ENCODE results near the gene MMP3. TPM values are rescaled to one million over a fixed set of nuclear protein-coding genes. Genes with fewer than 3 reads are reported as not detected.

MMP3 gene
- total RNA-seq, 1 experiment from 2014 or later, result not detected

DNA sequence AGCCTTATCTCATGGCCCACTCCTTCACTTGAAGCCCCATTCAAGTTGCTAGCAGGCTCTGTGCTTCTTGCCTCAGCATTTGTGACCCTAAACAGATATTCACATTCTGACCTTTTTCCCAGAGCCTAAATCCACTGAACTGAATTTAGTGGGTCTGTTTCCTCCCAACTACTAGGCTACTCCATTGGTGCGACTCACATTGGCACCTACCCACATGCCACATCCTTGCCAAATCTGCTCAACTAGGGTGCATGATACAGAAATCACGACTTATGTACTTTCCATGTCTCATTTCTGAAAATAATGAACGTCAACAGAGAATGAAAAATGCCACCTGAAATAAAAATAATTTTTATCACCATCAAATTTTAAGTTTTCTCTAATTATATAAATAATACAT, 39.7 kb upstream of the MMP3 start:
- TF ChIP-seq CTCF (conservative IDR thresholded peaks at IDR 0.05) (no peak), EZH2 (IDR thresholded peaks at IDR 0.05; ENCODE audit: low read depth) (no peak)
- no peak for DNase-seq
- H3K9me3 ChIP-seq (ENCODE audit: insufficient read depth, low read depth), result no peaks in the 10 kb centered on the region
- no peaks in the 10 kb centered on the region for H3K27me3 ChIP-seq (ENCODE audit: insufficient read depth, low read depth)
- no peak overlapping the region for H3K27ac ChIP-seq
- H2AFZ ChIP-seq, result no peak overlapping the region
- H3K4me2 ChIP-seq, result no peak overlapping the region
- H3K36me3 ChIP-seq (ENCODE audit: low read depth), result no peaks in the 10 kb centered on the region
- no peaks in the 10 kb centered on the region for H4K20me1 ChIP-seq (ENCODE audit: insufficient read depth)
- CTCF ChIA-PET, result interaction anchor here (0.5 kb wide), 1 partner anchor 280 kb away, joined by 13 read pairs; no protein-coding TSS in a partner anchor
- no peaks in the 10 kb centered on the region for H3K79me2 ChIP-seq (ENCODE audit: low read depth)
- H3K4me3 ChIP-seq, result no peak overlapping the region
- 0 out of 2 replicates have a peak, but pooled peaks cover 5% of the 10 kb centered on the region for H3F3A ChIP-seq (ENCODE audit: insufficient read depth, low read depth)
- no TSS peak for BruUV-seq (replicated peaks)
- POLR2A ChIA-PET (ENCODE audit: unreplicated experiment), result no interaction called here
- H3K9me2 ChIP-seq (ENCODE audit: insufficient read depth), result no peaks in the 10 kb centered on the region; the same call in 1 of the 2 replicates
- intact Hi-C loops (cut with micrococcal nuclease; ENCODE audit: unreplicated experiment), result no loop called here
- no peaks in the 10 kb centered on the region for H3K4me1 ChIP-seq (replicated peaks; ENCODE audit: insufficient read depth)

DNA sequence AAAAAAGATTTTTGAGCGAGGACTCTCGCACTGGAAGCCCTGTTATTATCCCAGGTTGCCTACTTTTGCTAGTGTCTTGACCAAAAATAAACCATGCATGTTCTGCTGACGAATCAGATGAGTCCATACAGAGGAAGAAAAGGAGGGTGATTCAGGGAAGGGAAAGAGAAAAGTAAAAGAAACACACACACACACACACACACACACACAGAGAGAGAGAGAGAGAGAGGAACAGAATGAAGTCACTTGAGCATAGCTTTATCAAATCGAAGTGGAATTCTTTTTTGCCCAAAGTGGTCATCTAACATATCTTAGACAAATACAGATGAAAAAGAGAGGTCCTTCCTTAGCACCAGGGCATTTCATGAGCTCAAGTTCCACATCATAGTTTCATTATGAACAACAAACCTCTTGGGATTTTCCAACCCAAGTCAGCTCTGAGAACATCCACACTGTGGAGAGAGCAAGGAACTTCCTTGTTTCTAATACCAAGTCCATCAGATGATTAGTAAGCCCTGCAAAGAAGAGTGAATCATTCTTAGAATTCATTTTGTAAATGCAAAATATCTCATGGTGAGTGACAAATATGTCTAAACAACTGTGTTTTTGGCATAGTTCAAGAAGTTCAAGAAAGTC, 39.1 kb upstream of the MMP3 start:
- no peaks in the 10 kb centered on the region for H3K9me3 ChIP-seq (ENCODE audit: insufficient read depth, low read depth)
- H3K4me3 ChIP-seq, result no peak overlapping the region
- intact Hi-C loops (cut with micrococcal nuclease; ENCODE audit: unreplicated experiment), result no loop called here
- no peaks in the 10 kb centered on the region for H3K36me3 ChIP-seq (ENCODE audit: low read depth)
- POLR2A ChIA-PET (ENCODE audit: unreplicated experiment), result interaction anchor here (0.5 kb wide), 1 partner anchor 328 kb away, joined by 4 read pairs; no protein-coding TSS in a partner anchor
- H3K79me2 ChIP-seq (ENCODE audit: low read depth), result no peaks in the 10 kb centered on the region
- H3K27me3 ChIP-seq (ENCODE audit: insufficient read depth, low read depth), result no peaks in the 10 kb centered on the region
- H2AFZ ChIP-seq, result no peak overlapping the region
- no peaks in the 10 kb centered on the region for H3K4me1 ChIP-seq (replicated peaks; ENCODE audit: insufficient read depth)
- no peak overlapping the region for H3K4me2 ChIP-seq
- H4K20me1 ChIP-seq (ENCODE audit: insufficient read depth), result no peaks in the 10 kb centered on the region
- DNase-seq, result no peak
- no TSS peak for BruUV-seq (replicated peaks)
- H3K9me2 ChIP-seq (ENCODE audit: insufficient read depth), result no peaks in the 10 kb centered on the region
- H3K27ac ChIP-seq, result no peak overlapping the region
- no peak for TF ChIP-seq EZH2 (IDR thresholded peaks at IDR 0.05; ENCODE audit: low read depth)
- no peak for TF ChIP-seq CTCF (conservative IDR thresholded peaks at IDR 0.05)
- CTCF ChIA-PET, result interaction anchor here (0.5 kb wide), 1 partner anchor 279 kb away, joined by 13 read pairs; no protein-coding TSS in a partner anchor
- 0 out of 2 replicates have a peak, but pooled peaks cover 5% of the 10 kb centered on the region for H3F3A ChIP-seq (ENCODE audit: insufficient read depth, low read depth)

- Histone ChIP-seq H3K9me3 (ENCODE audit: insufficient read depth, low read depth) (no peaks in the 10 kb centered on the region), H3K4me3 (no peak overlapping the region), H3K4me2 (no peak overlapping the region), H3K9me2 (ENCODE audit: insufficient read depth) (no peaks in the 10 kb centered on the region), H3K79me2 (ENCODE audit: low read depth) (no peaks in the 10 kb centered on the region), H3F3A (ENCODE audit: insufficient read depth, low read depth) (0 out of 2 replicates have a peak, but pooled peaks cover 5% of the 10 kb centered on the region), H2AFZ (no peak overlapping the region), H3K4me1 (replicated peaks; ENCODE audit: insufficient read depth) (no peaks in the 10 kb centered on the region), H4K20me1 (ENCODE audit: insufficient read depth) (no peaks in the 10 kb centered on the region), H3K36me3 (ENCODE audit: low read depth) (no peaks in the 10 kb centered on the region), H3K27ac (no peak overlapping the region), H3K27me3 (ENCODE audit: insufficient read depth, low read depth) (no peaks in the 10 kb centered on the region)
- DNase-seq, result no peak
- BruUV-seq (replicated peaks), result no TSS peak
- CTCF ChIA-PET, result no interaction called here
- intact Hi-C loops (cut with micrococcal nuclease; ENCODE audit: unreplicated experiment), result no loop called here
- POLR2A ChIA-PET (ENCODE audit: unreplicated experiment), result no interaction called here
- TF ChIP-seq CTCF (conservative IDR thresholded peaks at IDR 0.05) (no peak), EZH2 (IDR thresholded peaks at IDR 0.05; ENCODE audit: low read depth) (no peak)
Observed at GRCh38 chr11:102879801-102880200, 36.4 kb upstream of the MMP3 start.

Measured in PC-9 (cell line).